GM13976 (cell line): ENCODE results near the gene ANTKMT.

ENCODE experiments used
- DNase-seq: peaks from one replicate; pipeline ENCODE4 v3.0.0; 2012; ENCODE audit warnings: low spot score
- in situ Hi-C: fragments of 300-500 bp; cut with MboI; formaldehyde crosslinking; loops from one replicate; pipeline ENCODE4 v1.12.0; 2022; ENCODE audit warnings: low sequenced_read_pairs, mixed read lengths, inconsistent platforms; ENCODE audit not compliant: unreplicated experiment
- TF ChIP-seq, protein P1 (sequence below): IDR thresholded peaks from 2 replicates; pipeline ENCODE4 v1.5.1; 2012; ENCODE audit warnings: borderline replicate concordance, mild to moderate bottlenecking; ENCODE audit not compliant: insufficient read depth; ENCODE audit errors: extremely low read depth, missing control alignments, control extremely low read depth

Gene ANTKMT

DNA sequence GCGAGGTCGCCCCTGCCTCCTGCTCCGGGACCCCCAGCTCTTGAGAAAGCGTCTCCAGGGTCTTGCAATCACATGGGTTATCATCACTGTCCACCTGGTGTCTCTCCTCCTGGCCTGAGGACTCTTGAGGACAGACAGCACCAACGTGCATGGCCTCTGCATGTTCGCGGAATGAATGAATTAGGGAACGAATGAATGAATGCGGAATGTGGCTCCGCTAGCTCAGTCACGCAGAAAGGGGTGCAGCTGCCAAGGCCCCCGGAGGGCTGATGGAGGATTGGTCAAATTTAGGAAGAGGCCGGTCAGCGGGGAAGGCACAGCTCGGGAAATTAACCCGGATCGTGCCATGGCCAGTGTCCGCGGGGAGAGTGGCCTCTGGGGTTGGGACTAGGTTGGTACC lies 18.6 kb upstream of the ANTKMT start:
- TF ChIP-seq, protein P1, sequence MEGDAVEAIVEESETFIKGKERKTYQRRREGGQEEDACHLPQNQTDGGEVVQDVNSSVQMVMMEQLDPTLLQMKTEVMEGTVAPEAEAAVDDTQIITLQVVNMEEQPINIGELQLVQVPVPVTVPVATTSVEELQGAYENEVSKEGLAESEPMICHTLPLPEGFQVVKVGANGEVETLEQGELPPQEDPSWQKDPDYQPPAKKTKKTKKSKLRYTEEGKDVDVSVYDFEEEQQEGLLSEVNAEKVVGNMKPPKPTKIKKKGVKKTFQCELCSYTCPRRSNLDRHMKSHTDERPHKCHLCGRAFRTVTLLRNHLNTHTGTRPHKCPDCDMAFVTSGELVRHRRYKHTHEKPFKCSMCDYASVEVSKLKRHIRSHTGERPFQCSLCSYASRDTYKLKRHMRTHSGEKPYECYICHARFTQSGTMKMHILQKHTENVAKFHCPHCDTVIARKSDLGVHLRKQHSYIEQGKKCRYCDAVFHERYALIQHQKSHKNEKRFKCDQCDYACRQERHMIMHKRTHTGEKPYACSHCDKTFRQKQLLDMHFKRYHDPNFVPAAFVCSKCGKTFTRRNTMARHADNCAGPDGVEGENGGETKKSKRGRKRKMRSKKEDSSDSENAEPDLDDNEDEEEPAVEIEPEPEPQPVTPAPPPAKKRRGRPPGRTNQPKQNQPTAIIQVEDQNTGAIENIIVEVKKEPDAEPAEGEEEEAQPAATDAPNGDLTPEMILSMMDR: no peak
- in situ Hi-C loops: no loop called here
- DNase-seq: no peak

DNA sequence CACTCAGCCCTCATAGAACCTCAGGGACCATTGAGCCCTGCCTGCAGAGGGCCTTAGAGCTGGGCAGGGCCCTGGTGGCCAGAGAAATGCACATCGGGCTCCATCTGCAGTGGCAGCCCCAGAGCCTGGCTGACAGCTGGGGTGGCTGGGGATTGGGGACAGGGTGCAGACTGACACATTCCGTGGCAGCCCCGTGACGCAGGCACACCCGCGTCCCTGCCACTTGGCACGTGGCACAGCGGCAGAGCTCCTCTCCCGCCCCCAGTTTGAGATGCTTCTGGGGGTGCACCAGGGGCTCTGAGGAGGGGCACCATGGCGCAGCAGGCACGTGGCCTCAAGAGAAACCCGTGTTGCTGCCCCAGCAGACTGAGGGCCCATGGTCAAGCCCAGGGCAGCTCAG lies 17.5 kb upstream of the ANTKMT start:
- no peak for DNase-seq
- in situ Hi-C loops: no loop called here
- TF ChIP-seq, protein P1: no peak

DNA sequence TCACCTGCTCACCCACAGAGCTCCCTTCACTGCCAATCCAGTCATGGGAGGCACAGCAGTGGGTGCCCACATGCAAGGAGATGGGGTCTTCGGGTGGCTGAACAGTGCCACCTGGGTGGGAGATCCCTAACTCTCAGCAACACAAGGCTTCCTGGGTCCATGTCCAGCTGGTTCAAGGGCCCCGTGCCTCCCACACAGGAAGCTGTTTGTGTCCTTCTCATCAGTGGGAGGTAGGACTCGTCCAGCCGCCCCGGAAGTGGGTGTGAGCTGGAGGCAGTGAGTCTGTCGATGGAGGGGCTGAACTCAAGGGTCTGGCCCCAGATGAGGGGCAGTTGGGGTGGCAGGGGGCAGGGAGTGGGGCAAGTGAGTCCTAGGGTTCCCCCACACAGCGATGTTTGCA lies 16.9 kb upstream of the ANTKMT start:
- no peak for DNase-seq
- in situ Hi-C loops: no loop called here
- TF ChIP-seq, protein P1: no peak

DNA sequence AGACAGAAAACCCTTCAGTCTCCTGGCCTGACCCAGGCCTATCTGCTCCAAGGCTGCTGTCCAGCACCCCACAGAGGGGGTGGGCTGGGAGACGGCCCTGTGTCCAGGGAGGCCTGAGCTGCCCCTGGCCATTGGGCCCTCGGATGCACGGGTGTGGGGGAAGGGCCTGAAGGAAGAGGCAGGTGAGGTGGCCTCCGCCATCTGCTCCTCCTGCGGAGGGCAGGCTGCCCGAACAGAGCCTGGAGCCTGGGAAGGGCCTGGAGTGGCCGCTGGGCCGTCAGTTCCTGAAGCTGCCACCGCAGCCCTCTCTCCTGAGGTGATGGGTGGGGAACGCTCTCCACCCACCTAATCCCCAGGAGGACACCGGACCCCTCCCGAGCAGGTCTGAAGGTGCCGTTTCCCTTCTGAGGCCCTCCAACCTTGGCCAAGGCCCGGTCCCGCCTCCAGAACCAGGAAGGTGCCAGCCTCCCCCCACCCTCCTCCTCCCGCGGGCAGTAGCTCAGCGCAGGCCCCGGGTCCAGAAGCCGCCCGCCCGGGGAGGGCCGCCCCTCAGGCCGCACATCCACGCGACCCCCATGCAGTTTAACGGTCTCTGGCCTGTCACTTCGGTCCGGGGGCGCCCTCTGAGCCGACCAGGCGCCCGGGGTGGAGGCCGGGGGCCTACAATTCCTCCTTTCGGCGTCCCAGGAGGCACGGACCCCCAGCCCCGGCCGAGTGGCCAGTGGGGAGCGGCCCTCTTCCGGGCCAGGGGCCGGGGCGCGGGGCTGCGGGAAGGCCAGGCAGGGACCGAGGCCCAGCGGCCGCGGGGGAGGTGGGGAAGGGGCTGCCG lies 16.2 kb upstream of the ANTKMT start:
- TF ChIP-seq, protein P1: no peak
- DNase-seq: no peak
- in situ Hi-C loops: no loop called here

DNA sequence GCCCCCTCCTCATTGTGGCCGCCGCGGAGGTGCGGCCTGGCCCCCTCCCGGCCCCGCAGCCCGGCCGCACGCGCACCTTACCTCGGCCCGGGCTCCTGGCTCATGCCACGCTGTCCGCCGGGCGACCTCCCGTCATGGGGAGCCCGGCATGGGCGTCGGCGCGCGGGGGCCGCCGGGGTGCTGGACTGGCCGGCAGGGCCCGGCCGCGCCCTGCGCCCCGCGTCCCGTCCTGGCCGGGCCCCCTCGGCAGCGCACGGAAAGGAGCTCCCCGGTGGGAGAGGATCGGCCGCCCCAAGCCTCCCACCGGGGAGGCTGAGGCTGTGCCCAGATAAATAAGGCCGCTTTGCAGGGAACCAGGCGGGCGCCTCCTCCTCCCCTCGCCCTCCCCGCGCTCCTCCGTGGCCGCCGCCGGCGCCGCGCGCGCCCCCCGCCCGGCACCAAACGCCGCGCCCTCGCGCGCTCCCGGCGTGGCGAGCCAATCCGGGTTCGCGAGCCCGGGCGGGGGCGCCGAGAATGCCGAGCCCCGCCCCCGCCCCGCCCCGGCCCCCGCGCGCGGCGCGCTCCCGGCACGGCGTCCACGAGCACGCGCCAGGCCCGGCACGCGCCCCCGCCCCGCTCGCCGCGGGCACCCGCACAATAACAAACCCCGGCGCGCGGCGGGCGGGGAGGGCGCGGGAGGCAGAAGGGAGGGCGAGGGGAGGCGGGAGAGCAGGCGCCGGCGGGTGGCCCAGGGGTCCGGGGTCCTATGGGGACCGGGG lies 15.3 kb upstream of the ANTKMT start, which contains the start of gene FBXL16:
Gene FBXL16, minus strand, starts transcription at position 371 of the 758 bp plus-strand sequence. CDS start 8,396 bp downstream, outside the sequence.
- no peak for DNase-seq
- TF ChIP-seq, protein P1: no peak
- in situ Hi-C loops: no loop called here

DNA sequence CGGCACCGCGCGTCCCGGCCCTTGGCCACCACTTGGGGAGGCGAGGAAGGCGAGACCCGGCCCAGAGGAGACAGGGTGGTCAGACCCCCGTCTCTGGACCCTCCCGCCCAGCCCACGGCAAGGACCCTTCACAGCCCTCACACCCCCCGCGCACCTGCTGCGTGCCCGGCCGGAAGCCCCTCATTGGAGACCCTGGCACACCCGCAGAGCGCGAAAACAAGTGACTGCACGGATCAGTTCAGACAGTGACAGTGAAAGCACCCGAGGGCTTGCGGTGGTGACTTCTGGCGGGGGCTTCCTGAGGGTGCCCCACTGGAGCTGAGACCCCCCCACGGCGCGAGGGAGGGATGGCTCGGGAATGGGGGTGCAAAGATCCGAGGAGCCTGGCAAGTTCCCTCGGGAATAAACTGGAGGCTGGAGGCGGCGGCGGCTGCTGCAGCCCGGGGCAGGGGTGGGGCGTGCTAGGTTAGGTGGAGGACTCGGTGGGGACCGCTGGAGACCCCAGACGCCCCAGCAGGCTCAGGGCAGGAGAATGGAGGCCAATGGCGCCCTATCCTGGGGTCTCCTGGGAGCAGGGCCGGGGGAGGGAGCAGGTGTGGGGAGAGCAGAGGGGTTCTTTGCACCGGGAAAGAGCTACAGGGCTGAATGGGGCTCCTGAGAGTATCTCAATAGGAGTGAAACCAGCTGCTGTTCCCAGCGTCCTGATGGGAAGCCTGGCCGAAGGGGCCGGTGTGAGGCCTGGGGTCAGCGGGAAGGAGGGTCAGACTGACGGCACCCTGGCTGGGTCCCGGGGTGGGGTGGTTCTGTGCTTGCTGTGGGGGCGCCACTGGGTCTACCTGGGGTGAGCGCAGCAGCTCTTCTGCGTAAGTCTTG lies 14.5 kb upstream of the ANTKMT start:
- DNase-seq: no peak
- TF ChIP-seq, protein P1: no peak
- in situ Hi-C loops: no loop called here
